GM12878 (cell line): Measurements from ENCODE around the gene DOCK1. TPM values are rescaled to one million over a fixed set of nuclear protein-coding genes. Genes with fewer than 3 reads are reported as not detected.

Experiments used
- ATAC-seq: fragments of 200-7000 bp; cut with Tn5 transposase; 3 replicates; pipeline ENCODE4 v1.9.1; 2020; ENCODE audit warnings: mild to moderate bottlenecking, moderate library complexity
- BruUV-seq: library from RNA; stranded (reverse); fragments of 400-500 nt; replicated peaks from 2 replicates; lab custom pipeline; 2021; lab: Mats Ljungman, UMichigan
- CTCF ChIA-PET: fragments of 300-600 bp; sonication (Branson Sonifier 250); formaldehyde crosslinking; extraction: SDS; loops from one replicate; lab custom pipeline; 2021; ENCODE audit warnings: inconsistent platforms; lab: Yijun Ruan, JAX
- POLR2A ChIA-PET: fragments of 350-600 bp; formaldehyde crosslinking; extraction: SDS; loops from one replicate; lab custom pipeline; 2021; ENCODE audit warnings: inconsistent platforms; lab: Charles Lee
- RAD21 ChIA-PET: fragments of 300-600 bp; sonication (Branson Sonifier 250); formaldehyde crosslinking; loops from one replicate; lab custom pipeline; 2023; ENCODE audit warnings: antibody characterized with exemption; ENCODE audit not compliant: unreplicated experiment; lab: Charles Lee
- SMC1A ChIA-PET: fragments of 300-600 bp; sonication (Branson Sonifier 250); formaldehyde crosslinking; loops from one replicate; lab custom pipeline; 2023; ENCODE audit not compliant: unreplicated experiment, uncharacterized antibody; lab: Charles Lee
- DNase-seq: peaks from one replicate; pipeline ENCODE4 v3.0.0-alpha.2; 2011; ENCODE audit warnings: low read depth, low spot score
- FAIRE-seq: peaks from 3 replicates; lab custom pipeline; 2011; peaks lifted over from hg19 to GRCh38; lab: Jason Lieb, UNC
- H2AFZ ChIP-seq: 2 replicates; pipeline ENCODE4 v1.6.0; 2011; ENCODE audit warnings: low read depth, low read length, control low read depth; ENCODE audit not compliant: control insufficient read depth
- H3K27ac ChIP-seq: 2 replicates; pipeline ENCODE4 v1.5.1; 2011; ENCODE audit warnings: control low read depth; ENCODE audit not compliant: control insufficient read depth, insufficient read depth
- H3K27me3 ChIP-seq, 2 experiments: replicated peaks in 1 of 2; 2 replicates each; pipeline versions ENCODE4 v1.6.0 to v1.6.1; 2011; ENCODE audit warnings: low read length in 1 of 2; ENCODE audit not compliant: control insufficient read depth in 2 of 2, insufficient read depth in 2 of 2
- H3K36me3 ChIP-seq, 2 experiments: 2 replicates each; pipeline ENCODE4 v1.5.1; 2011; ENCODE audit warnings: low read length in 1 of 2; ENCODE audit not compliant: control insufficient read depth in 2 of 2, insufficient read depth in 2 of 2
- H3K4me1 ChIP-seq: 2 replicates; pipeline ENCODE4 v1.6.1; 2011; ENCODE audit warnings: mild to moderate bottlenecking, low read length, moderate library complexity, mixed read lengths; ENCODE audit not compliant: control insufficient read depth, insufficient read depth
- H3K4me2 ChIP-seq: 2 replicates; pipeline ENCODE4 v1.6.0; 2011; ENCODE audit warnings: control low read depth; ENCODE audit not compliant: control insufficient read depth, insufficient read depth
- H3K4me3 ChIP-seq: fragments of 200-600 bp; sonication (generic); 2 replicates; pipeline ENCODE4 v1.5.1; 2016
- H3K79me2 ChIP-seq: 2 replicates; pipeline ENCODE4 v1.6.0; 2011; ENCODE audit warnings: low read length; ENCODE audit not compliant: control insufficient read depth, insufficient read depth
- H3K9ac ChIP-seq: 2 replicates; pipeline ENCODE4 v1.8.0; 2011; ENCODE audit warnings: low read length, control low read depth, mixed read lengths; ENCODE audit not compliant: control insufficient read depth, insufficient read depth
- H3K9me3 ChIP-seq: replicated peaks from 3 replicates; pipeline ENCODE4 v1.5.1; 2011; ENCODE audit warnings: mild to moderate bottlenecking, low read length; ENCODE audit not compliant: control insufficient read depth, insufficient read depth
- H4K20me1 ChIP-seq: 2 replicates; pipeline ENCODE4 v1.6.0; 2011; ENCODE audit not compliant: control insufficient read depth, insufficient read depth
- ZBTB4 ChIP-seq: fragments of 450-650 bp; formaldehyde crosslinking; IDR thresholded peaks from 2 replicates; pipeline ENCODE4 v1.4.0; 2022; ENCODE audit warnings: mild to moderate bottlenecking, moderate library complexity
- WGBS: methylation state at CpG from one replicate; pipeline ENCODE4 v1.1.6; 2016; ENCODE audit warnings: low lambda C conversion rate; ENCODE audit not compliant: insufficient replicate concordance, insufficient coverage; ENCODE audit errors: missing lambda C conversion rate; 5-methylcytosine and 5-hydroxymethylcytosine counted together
- in situ Hi-C: fragments of 300-500 bp; cut with MboI; formaldehyde crosslinking; loops from 9 replicates; pipeline ENCODE4 v1.14.3; 2018; ENCODE audit warnings: mixed read lengths
- intact Hi-C: fragments of 100-400 bp; cut with micrococcal nuclease; formaldehyde crosslinking; loops from one replicate; pipeline ENCODE4 v1.14.2; 2022; ENCODE audit not compliant: unreplicated experiment
- polyA plus RNA-seq, 11 experiments: library from polyadenylated mRNA; depleted of rRNA in 4 of 11; unstranded in 6 of 11; stranded (reverse) in 5 of 11; fragments of >200 nt; fragmentation: Nextera tagmentation in 4 of 11; fragmentation: Illumina TruSeq in 1 of 11; extraction: Ambion mirVana in 4 of 11; extraction: Trizol in 1 of 11; gene quantifications; 1 replicate in 1 of 11; 2 replicates in 10 of 11; pipeline versions ENCODE4 v1.2.1 to v1.2.3, GENCODE V29; 2011 to 2016; ENCODE audit warnings: inconsistent platforms in 2 of 11, missing spikeins in 2 of 11, low read depth in 1 of 11
- total RNA-seq, 4 experiments: library from RNA; depleted of rRNA in 3 of 4; stranded (reverse); fragments of >200 nt in 3 of 4; fragmentation: Illumina TruSeq in 1 of 4; extraction: Trizol in 1 of 4; gene quantifications; 2 replicates each; pipeline versions ENCODE4 v1.2.1 to v1.2.3, GENCODE V29; 2013 to 2021
- TF ChIP-seq, protein P1 (sequence below): fragments of 450-650 bp; formaldehyde crosslinking; IDR thresholded peaks from 2 replicates; pipeline ENCODE4 v1.5.0; 2022; ENCODE audit warnings: mild to moderate bottlenecking, missing genetic modification characterization
- TF ChIP-seq, protein P2 (sequence below): fragments of 450-650 bp; IDR thresholded peaks from 2 replicates; pipeline ENCODE4 v1.6.1; 2016; ENCODE audit warnings: mild to moderate bottlenecking, moderate library complexity, borderline replicate concordance
- TF ChIP-seq, protein P3 (sequence below): IDR thresholded peaks from 2 replicates; pipeline ENCODE4 v1.6.1; 2012; ENCODE audit warnings: low read length, inconsistent platforms
- TF ChIP-seq, protein P4 (sequence below): fragments of 450-650 bp; IDR thresholded peaks from 2 replicates; pipeline ENCODE4 v1.6.1; 2018; ENCODE audit warnings: borderline replicate concordance, mild to moderate bottlenecking; ENCODE audit not compliant: partially characterized antibody

The DOCK1 gene
- total and polyA plus RNA-seq, 10 of the 15 experiments (the other 5 are each of a cell fraction or from before 2014, with no cell fraction given) = 0.05 to 0.18 TPM; not detected in 8

DNA sequence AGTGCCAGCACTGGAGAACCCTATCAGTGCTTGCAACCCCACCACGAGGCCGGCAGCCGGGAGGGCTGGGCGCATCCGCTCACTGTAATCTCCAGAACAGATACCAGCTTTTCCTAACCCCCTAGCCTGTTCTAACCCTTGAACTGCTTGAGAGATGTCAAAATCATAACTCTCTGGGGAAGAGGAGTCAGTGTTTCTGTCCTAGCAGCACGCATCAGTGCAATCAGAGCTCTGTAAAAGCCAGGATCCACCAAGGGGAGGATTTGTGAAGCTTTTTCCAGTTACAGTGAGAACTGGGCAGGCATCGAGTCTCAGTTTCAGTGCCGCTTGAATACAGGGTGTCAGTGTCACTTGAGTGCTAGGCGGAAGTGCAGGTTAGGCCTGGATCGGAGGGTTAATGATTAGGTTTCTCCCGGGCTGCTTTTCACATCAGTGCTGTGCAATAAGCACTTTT lies 395.7 kb downstream of the DOCK1 start (continued):
- TF ChIP-seq, protein P1, sequence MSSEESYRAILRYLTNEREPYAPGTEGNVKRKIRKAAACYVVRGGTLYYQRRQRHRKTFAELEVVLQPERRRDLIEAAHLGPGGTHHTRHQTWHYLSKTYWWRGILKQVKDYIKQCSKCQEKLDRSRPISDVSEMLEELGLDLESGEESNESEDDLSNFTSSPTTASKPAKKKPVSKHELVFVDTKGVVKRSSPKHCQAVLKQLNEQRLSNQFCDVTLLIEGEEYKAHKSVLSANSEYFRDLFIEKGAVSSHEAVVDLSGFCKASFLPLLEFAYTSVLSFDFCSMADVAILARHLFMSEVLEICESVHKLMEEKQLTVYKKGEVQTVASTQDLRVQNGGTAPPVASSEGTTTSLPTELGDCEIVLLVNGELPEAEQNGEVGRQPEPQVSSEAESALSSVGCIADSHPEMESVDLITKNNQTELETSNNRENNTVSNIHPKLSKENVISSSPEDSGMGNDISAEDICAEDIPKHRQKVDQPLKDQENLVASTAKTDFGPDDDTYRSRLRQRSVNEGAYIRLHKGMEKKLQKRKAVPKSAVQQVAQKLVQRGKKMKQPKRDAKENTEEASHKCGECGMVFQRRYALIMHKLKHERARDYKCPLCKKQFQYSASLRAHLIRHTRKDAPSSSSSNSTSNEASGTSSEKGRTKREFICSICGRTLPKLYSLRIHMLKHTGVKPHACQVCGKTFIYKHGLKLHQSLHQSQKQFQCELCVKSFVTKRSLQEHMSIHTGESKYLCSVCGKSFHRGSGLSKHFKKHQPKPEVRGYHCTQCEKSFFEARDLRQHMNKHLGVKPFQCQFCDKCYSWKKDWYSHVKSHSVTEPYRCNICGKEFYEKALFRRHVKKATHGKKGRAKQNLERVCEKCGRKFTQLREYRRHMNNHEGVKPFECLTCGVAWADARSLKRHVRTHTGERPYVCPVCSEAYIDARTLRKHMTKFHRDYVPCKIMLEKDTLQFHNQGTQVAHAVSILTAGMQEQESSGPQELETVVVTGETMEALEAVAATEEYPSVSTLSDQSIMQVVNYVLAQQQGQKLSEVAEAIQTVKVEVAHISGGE = no peak
- TF ChIP-seq, protein P2, sequence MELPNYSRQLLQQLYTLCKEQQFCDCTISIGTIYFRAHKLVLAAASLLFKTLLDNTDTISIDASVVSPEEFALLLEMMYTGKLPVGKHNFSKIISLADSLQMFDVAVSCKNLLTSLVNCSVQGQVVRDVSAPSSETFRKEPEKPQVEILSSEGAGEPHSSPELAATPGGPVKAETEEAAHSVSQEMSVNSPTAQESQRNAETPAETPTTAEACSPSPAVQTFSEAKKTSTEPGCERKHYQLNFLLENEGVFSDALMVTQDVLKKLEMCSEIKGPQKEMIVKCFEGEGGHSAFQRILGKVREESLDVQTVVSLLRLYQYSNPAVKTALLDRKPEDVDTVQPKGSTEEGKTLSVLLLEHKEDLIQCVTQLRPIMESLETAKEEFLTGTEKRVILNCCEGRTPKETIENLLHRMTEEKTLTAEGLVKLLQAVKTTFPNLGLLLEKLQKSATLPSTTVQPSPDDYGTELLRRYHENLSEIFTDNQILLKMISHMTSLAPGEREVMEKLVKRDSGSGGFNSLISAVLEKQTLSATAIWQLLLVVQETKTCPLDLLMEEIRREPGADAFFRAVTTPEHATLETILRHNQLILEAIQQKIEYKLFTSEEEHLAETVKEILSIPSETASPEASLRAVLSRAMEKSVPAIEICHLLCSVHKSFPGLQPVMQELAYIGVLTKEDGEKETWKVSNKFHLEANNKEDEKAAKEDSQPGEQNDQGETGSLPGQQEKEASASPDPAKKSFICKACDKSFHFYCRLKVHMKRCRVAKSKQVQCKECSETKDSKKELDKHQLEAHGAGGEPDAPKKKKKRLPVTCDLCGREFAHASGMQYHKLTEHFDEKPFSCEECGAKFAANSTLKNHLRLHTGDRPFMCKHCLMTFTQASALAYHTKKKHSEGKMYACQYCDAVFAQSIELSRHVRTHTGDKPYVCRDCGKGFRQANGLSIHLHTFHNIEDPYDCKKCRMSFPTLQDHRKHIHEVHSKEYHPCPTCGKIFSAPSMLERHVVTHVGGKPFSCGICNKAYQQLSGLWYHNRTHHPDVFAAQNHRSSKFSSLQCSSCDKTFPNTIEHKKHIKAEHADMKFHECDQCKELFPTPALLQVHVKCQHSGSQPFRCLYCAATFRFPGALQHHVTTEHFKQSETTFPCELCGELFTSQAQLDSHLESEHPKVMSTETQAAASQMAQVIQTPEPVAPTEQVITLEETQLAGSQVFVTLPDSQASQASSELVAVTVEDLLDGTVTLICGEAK = no peak
- TF ChIP-seq, all 136 proteins: peak for 0

- ChIA-PET POLR2A (no interaction called here), SMC1A (no interaction called here), RAD21 (no interaction called here), CTCF (interaction anchor here (0.6 to 0.7 kb wide), 2 partner anchors 795 to 1266 kb away, joined by 3 read pairs; no protein-coding TSS in a partner anchor)
- intact Hi-C loops = no loop called here
- FAIRE-seq (no peak), DNase-seq (no peak), ATAC-seq (no peak)
- no TSS peak for BruUV-seq
- no peak overlapping the region for H3K9ac ChIP-seq
- in situ Hi-C loops = no loop called here
- H3K36me3 ChIP-seq = no peaks in the 10 kb centered on the region
- H3K79me2 ChIP-seq = no peaks in the 10 kb centered on the region
- no peaks in the 10 kb centered on the region for H3K27me3 ChIP-seq
- H3K4me1 ChIP-seq = no peaks in the 10 kb centered on the region
- H3K4me3 ChIP-seq = no peak overlapping the region
- 5% methylated on average over 3 of the region's 3 CpGs for WGBS
- no peaks in the 10 kb centered on the region for H4K20me1 ChIP-seq
- no peaks in the 10 kb centered on the region; the same call in 2 of the 3 replicates for H3K9me3 ChIP-seq
- no peak overlapping the region for H3K27ac ChIP-seq
- H2AFZ ChIP-seq = no peak overlapping the region
- no peak overlapping the region for H3K4me2 ChIP-seq
- TF ChIP-seq, protein P3, sequence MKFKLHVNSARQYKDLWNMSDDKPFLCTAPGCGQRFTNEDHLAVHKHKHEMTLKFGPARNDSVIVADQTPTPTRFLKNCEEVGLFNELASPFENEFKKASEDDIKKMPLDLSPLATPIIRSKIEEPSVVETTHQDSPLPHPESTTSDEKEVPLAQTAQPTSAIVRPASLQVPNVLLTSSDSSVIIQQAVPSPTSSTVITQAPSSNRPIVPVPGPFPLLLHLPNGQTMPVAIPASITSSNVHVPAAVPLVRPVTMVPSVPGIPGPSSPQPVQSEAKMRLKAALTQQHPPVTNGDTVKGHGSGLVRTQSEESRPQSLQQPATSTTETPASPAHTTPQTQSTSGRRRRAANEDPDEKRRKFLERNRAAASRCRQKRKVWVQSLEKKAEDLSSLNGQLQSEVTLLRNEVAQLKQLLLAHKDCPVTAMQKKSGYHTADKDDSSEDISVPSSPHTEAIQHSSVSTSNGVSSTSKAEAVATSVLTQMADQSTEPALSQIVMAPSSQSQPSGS = no peak
- TF ChIP-seq ZBTB4 (CRISPR knock-in tag) = no peak
- TF ChIP-seq, protein P4, sequence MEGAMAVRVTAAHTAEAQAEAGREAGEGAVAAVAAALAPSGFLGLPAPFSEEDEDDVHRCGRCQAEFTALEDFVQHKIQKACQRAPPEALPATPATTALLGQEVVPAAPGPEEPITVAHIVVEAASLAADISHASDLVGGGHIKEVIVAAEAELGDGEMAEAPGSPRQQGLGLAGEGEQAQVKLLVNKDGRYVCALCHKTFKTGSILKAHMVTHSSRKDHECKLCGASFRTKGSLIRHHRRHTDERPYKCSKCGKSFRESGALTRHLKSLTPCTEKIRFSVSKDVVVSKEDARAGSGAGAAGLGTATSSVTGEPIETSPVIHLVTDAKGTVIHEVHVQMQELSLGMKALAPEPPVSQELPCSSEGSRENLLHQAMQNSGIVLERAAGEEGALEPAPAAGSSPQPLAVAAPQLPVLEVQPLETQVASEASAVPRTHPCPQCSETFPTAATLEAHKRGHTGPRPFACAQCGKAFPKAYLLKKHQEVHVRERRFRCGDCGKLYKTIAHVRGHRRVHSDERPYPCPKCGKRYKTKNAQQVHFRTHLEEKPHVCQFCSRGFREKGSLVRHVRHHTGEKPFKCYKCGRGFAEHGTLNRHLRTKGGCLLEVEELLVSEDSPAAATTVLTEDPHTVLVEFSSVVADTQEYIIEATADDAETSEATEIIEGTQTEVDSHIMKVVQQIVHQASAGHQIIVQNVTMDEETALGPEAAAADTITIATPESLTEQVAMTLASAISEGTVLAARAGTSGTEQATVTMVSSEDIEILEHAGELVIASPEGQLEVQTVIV = no peak
Observed at GRCh38 chr10:127302343-127302742, 397.1 kb downstream of the DOCK1 start.
